Measurements from ENCODE around the gene RASA4.
"Not testable (repeated sequence)": the region's sequence is repeated elsewhere in the genome, so short reads cannot be mapped to it uniquely, and the experiment has no call there.

DNA sequence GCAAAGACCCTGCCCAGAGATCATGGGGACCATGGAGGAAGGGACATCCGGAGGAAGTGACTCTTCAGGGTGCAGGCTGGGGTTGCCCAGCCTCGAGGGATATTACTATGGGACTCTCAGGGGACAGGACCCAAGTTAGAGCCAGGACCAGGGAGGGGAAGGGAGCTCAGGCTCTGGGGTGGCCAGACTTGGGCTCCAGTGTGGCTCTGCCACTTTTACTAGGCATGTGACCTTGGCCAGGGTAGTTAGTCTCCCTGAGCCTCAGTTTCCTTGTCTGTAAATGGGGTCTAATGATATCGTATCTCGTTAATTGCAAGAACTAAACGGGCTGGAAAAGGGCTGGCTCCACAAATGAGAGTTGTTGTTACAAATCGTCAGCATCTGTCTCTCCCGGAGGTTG lies 6.1 kb downstream of the RASA4 start:
- not testable (repeated sequence) for TF ChIP-seq CTCF (IDR thresholded peaks at IDR 0.05; ENCODE audit: low read depth, low read length, missing input control)
- TF ChIP-seq, protein P1, sequence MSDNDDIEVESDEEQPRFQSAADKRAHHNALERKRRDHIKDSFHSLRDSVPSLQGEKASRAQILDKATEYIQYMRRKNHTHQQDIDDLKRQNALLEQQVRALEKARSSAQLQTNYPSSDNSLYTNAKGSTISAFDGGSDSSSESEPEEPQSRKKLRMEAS (IDR thresholded peaks at IDR 0.05), result not testable (repeated sequence)
